ENCODE measurements around the gene MTERF2.
A peak's percentile ranks its signal among the peaks of the same experiment; 100 is the strongest.

Gene MTERF2

DNA sequence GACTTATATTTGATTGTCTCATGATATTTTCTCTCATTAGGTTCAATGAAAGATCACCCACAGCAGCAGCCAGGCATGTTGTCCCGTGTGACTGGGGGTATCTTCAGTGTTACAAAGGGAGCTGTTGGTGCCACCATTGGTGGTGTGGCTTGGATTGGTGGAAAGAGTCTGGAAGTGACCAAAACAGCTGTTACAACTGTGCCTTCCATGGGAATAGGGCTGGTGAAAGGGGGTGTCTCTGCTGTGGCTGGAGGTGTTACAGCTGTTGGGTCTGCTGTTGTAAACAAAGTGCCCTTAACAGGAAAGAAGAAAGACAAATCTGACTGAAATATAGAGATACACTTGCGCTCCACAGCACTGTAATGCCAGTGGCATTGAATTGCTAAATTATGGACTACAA is 15.9 kb downstream of the MTERF2 start:
- DNase-seq (ENCODE audit: low read depth) = no peak
- H3K4me3 ChIP-seq (ENCODE audit: low read length) = no peak overlapping the region
- TF ChIP-seq, protein P1, sequence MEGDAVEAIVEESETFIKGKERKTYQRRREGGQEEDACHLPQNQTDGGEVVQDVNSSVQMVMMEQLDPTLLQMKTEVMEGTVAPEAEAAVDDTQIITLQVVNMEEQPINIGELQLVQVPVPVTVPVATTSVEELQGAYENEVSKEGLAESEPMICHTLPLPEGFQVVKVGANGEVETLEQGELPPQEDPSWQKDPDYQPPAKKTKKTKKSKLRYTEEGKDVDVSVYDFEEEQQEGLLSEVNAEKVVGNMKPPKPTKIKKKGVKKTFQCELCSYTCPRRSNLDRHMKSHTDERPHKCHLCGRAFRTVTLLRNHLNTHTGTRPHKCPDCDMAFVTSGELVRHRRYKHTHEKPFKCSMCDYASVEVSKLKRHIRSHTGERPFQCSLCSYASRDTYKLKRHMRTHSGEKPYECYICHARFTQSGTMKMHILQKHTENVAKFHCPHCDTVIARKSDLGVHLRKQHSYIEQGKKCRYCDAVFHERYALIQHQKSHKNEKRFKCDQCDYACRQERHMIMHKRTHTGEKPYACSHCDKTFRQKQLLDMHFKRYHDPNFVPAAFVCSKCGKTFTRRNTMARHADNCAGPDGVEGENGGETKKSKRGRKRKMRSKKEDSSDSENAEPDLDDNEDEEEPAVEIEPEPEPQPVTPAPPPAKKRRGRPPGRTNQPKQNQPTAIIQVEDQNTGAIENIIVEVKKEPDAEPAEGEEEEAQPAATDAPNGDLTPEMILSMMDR (IDR thresholded peaks at IDR 0.05; ENCODE audit: insufficient read depth, low read depth, low read length, missing control alignments) = no peak

DNA sequence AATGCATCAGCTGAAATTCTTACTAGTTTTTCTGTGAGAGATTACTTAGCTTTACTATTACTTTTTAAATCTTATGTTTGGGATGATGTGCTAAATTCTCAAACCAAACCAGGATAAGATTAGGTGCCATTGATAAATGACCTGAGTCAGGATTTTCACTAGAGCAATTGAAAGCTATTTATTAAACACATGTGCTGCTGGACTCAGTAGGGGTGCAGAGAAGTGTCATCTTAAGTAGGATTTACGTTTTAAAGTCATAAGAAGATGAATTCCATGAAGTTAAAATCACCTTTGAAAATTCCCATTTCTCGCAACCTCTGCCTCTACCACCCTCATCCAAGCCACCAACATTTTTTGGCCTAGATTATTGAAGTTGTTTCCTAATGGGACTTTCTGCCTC is 22.4 kb downstream of the MTERF2 start:
- H3K4me3 ChIP-seq (ENCODE audit: low read length) = no peak overlapping the region
- DNase-seq (ENCODE audit: low read depth) = no peak
- TF ChIP-seq, protein P1 (IDR thresholded peaks at IDR 0.05; ENCODE audit: insufficient read depth, low read depth, low read length, missing control alignments) = no peak

DNA sequence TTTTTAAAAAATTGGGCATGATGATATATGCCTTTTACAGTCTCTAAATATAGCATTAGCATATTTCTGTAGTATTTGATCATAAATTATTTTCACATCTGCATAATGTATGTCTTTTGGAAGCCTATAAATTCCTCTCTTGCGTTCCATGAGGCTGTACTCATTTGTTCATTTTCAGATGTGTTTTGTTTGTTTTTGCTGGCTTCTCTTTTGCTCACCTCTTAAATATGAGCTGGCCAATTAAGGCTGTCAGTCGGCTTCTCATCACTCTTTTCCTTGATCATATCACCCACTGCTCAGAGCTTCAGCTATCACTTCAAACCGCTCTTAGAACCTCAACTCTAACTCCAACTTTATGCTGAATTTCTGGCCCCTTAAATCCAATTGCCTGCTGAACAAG is 24.7 kb downstream of the MTERF2 start:
- TF ChIP-seq, protein P1 (IDR thresholded peaks at IDR 0.05; ENCODE audit: insufficient read depth, low read depth, low read length, missing control alignments) = no peak
- H3K4me3 ChIP-seq (ENCODE audit: low read length) = no peak overlapping the region

DNA sequence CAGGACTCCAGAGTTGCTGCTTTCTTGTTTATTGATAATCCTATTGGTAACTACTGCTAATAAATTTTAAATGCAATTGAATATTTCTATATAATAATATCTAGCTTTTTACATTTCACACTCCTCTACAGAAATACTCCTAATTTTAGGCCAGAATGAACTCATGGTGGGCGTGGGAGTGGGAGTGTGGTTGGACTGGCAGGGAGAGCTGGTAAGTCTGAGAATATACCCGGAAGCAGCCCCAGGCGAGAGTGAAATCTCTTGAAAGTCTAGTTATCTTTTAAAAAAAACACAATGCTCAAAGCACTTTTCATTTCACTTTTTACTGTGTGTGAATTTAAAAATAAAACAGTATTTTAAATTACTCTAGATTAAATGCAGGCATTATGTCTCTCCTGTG is 26.5 kb downstream of the MTERF2 start:
- TF ChIP-seq, protein P1 (IDR thresholded peaks at IDR 0.05; ENCODE audit: insufficient read depth, low read depth, low read length, missing control alignments) = no peak
- H3K4me3 ChIP-seq (ENCODE audit: low read length) = no peak overlapping the region
- no peak for DNase-seq (ENCODE audit: low read depth)

More for the DNA sequence above, 24.7 kb downstream of the MTERF2 start:
- no peak for DNase-seq (ENCODE audit: low read depth)

DNA sequence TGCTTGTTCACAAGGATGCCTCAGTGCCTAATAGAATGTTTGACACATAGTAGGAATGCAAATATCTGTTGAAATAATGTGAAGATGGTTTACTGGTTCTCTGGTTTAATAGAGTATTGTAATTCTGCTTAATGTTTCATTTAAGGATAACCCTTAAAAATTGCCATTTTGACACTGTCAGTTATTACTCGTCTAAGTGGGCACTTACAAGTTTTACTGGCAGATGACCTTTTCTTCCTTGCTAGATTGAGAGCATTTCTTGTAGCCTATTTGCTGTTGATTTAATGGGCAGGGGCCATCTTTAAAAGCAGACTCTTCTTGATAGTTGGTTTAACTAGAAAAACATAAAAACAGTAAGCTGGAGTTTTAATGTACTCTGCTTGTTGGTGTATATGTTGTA is 29.4 kb downstream of the MTERF2 start:
- no peak for DNase-seq (ENCODE audit: low read depth)
- TF ChIP-seq, protein P1 (IDR thresholded peaks at IDR 0.05; ENCODE audit: insufficient read depth, low read depth, low read length, missing control alignments) = no peak
- H3K4me3 ChIP-seq (ENCODE audit: low read length) = peak overlapping the region; percentile 90

DNA sequence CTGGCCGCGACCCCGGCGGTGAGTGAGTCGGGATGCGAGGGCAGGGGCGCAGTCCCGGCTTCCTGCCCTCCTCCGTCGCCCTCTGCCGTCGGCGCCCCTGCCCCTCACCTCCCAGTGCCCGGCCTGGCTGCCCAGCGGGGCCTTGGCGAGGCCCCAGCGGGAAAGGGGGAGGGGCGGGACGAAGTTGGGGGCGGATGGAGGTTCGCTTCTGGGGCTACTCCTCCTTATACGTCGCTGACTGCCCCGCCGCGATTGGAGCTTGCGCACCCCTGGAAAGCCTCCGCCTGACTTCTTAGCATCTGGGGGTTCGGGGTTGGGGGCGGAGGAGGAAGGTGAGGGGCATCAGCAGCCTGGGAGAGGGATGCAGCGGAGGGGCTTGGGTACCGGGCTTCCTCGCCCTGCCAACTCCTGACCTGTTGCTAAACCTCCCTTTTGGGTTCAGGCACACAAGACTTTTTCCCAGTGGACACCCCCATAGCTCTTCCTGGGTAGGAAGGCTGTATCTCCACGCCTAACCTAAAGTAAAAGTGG is 30.8 kb downstream of the MTERF2 start:
- H3K4me3 ChIP-seq (ENCODE audit: low read length) = peak overlapping the region; percentile 90
- DNase-seq (ENCODE audit: low read depth) = peak; percentile 45
- TF ChIP-seq, protein P1 (IDR thresholded peaks at IDR 0.05; ENCODE audit: insufficient read depth, low read depth, low read length, missing control alignments) = no peak

DNA sequence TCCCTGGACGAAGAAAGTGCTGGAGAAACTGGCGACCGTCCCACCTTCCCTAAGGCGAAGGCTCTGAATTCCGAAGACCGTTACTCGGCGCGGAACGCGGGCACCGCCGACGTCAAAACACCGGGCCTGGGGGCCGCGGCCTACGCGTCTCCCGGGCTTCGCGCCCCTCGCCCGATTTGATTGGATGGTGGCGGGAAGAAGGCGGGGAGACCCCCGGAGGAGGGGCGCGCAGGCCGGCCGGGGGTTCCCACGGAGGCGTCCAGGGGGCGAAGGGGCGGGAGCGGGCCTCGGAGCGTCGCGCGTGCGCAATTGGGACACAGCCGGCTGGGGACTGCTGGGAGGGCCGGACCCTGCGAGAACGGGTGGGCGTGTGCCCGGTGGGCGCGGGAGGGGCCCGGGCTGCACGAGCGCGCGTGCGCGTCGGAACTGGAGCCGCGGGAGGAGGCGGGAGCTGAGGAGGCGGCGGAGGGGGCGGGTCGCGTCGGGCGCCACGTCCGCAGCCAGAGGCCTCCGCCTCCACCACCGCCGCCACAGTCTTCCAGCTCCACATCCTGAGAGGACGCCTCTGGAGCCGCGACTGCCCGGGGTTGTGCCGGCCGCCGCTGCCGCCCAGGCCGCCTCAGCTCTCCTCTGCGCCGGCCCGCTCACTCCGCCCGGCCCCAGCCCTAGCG is 31.4 kb downstream of the MTERF2 start, which contains the start of gene TMEM263:
TSS of gene TMEM263 (plus strand) at position 531 of the 671 bp plus-strand sequence. CDS start 11,210 bp downstream, outside the sequence.
- peak; percentile 86 for DNase-seq (ENCODE audit: low read depth)
- peak within 1 kb of the TSS; percentile 90 for H3K4me3 ChIP-seq (ENCODE audit: low read length)
- TF ChIP-seq, protein P1 (IDR thresholded peaks at IDR 0.05; ENCODE audit: insufficient read depth, low read depth, low read length, missing control alignments) = no peak

All from epithelial cell of esophagus (primary cell).